ENCODE measurements around the gene TIMP3.

The TIMP3 gene

GRCh38 chr22:32809786-32810554 is 8.5 kb downstream of the TIMP3 start:
- no peak for DNase-seq

GRCh38 chr22:32810555-32811133 is 9.1 kb downstream of the TIMP3 start:
- DNase-seq, result no peak

DNA sequence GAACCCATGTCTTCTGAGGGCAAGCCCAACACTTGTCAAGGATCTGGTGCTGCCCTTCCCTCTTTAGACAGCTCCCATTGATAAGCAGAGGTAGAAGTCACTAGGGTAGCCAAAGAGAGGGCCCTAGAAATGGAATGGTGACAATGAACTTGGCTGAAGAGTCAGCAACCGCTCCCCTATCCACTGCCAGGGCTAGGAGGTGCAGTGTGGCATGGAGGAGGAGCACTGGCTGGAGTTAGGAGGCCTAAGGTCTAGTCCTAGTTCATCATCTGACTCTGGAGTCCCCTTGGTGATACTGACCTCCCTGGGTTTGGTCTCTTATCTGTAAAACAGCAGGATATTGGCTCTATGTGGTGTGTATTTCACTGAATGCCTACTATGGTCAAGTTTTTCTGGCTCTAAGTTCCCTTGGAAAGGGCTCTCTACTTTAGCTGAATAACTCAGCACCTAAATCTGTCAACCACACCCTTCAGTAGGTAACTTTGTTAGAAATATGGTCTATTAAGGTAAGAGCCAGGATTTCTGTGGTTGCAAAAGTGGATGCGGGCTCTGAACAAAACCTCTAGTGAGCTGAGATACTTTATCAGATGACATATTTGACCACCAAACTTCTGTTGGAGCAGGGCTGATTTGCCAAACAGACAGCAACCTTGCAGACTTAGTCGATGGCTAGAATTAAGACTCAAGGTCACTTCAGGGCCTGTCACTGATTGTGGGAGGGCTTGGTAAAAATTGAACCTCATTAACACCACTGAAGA is 10.5 kb downstream of the TIMP3 start:
- no peak for DNase-seq

GRCh38 chr22:32814285-32814860 is 12.9 kb downstream of the TIMP3 start:
- no peak for DNase-seq

DNA sequence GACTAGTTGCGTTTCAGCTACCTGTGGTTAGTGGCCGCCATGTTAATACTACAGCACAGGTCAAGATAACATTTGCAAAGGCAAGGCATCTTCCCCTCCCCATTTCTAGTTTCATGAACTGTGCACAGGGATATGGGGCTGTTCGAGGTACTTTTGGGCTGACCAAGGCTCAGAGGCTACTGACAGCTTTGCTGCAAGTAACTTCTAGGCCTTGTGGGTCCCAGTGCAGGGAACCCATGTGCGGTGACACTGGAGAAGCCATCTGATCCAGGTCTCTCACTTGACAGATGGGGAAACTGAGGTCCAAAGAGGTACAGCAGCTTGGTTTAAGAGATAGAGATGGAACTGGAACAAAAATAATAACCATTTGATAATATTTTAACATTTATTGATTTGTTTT is 13.6 kb downstream of the TIMP3 start:
- DNase-seq, result no peak

GRCh38 chr22:32815943-32816342 is 14.4 kb downstream of the TIMP3 start:
- DNase-seq, result no peak

DNA sequence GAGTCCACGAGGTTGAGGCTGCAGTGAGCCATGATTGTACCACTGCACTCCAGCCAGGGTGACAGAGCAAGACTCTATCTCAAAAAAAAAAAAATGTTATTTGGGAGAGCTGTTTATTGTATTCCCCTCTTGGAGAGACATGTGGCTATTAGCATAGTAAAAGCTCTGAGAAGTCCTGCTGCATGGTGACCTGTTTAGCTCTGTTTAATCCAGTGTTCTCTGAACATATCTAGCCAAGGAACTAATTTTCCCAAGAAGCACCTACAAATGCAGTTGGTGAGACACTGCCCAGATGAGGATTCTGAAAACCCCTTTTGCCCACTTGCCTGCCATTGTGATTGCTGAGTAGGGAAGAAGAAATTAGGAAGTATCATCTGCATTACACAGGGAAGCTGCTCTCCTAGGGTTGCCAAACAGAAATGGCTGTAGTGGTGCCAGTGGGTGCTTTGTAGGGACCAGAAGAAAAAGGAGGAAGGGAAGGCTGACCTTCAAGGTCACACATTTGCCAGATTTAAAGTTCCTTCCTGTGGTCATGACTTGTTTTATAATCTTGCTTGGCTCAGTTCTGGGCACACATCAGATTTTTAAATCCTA is 15.7 kb downstream of the TIMP3 start:
- DNase-seq, result no peak

DNA sequence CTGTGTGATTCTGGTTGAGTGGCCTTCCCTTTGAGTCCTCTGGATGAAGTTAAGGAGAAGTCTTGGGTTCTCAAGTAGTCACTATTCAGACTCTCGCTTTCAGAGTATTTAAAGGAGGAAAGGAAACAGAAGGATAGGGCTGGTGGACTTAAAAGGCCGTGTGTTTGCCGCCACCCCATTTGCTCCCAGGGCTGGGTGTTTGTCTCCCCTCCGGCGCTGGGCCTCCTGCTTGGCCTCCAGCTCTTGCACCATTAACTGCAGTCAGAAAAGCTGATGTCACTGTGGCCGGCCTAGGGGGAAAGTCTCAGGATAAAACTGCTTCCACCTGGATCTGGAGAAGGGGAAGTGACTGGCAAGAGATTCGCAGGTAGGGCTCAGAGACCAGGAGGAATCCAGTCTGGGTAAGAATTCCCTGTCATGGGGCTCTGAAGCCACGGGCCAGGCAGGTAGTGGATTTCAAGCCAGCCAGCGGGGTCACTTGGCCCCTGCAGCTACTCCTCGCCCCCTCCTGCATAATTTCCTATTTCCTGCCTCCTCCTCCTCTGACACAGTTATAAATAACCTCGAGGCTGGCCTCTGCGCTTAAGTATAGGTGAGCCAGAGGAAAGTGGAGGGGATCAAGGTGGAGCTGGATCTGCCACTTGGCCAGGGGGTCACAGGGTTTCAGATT is 17.1 kb downstream of the TIMP3 start:
- no peak for DNase-seq

DNA sequence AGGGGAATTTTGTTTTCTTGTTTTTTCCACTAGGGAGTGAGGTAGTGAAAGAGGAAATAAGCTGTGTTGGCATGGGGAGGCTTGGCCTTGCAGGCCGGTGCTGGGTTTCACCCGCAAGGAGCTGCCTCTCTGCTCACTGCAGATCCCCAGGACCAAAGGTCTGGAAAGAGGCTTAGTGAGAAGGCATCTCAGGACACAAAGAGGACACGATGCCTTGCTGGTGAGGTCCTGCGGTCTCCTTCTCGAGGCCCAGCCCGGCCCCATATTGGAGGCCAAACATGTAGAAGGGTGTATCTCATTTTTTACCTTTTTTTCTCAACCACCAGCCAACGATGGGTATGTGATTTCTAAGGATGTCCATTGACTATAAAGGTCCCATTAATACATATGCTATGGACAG is 17.6 kb downstream of the TIMP3 start:
- DNase-seq, result no peak

DNA sequence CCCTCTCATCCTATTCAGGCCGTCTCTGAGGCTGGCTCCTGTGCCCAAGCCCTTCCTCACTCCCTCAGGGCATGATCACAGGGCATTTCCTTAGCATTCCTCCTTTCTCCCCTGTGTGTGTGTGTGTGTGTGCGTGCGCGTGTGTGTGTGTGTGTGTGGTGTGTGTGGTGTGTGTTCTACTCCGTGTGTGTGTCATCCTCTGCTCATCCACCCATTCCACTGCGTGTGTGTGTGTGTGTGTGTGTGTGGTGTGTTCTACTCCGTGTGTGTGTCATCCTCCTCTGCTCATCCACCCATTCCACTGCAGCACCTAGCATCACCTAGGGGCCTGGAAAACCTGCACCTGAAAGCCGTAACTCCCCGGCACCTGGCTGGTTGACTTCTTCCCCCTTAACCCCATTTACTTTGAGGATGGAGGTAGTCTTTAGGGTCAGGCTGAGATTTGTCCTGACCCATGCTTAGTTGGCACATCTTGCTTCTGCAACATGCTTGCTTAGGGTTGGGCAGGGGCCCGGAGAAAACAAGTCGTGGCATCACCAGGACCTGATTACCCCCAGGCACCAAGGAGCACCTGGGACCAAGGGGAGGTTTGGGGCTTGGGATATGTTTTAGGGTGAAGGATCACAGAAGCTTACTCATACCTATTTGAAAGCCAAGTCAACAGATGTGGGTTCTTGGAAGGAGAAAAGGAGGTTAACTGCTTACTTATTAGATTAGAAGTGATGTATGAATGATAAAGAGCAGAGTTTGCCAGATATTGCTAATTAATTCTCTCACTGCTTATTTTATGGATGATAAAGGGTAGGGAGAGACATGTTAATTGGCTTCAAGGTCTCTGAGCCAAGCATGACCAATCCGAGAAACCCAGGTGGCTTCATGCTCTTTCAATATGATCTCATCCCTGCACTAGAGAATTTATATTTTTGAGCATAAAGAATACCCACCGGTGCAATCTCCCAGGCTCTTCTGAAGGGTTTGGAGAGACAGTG is 18.9 kb downstream of the TIMP3 start:
- no peak for DNase-seq

DNA sequence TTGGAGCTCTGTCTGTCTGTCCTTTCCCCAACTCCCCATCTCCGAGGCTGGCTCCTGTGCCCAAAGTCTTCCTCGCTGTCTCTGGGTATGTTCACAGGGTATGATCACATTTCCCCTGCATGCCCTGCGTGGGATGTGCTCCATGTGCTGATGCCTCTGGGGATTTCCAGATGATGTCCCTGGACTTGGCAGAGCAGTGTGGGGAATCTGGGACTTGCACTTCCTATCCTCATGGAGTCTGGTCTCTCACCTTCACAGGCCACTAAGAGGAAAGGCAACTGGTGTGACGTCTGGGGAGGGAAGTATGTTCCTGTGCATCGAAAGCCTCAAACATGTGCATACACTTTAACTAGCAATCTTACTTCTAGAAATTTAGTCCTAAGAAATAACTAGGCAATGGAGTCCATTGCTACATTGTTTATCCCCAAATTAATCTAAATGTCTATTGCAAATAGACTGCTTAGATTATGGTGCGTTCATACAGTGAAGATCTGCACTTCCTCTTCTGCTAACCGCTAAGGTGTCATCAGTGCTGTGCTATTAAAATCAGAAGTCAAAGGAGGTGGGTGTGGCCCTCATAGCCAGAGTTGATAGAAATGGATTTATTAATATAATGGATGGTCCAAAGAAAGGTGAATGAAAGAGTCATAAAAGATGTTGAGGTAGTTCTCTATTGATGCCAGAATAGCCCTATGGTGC is 20.8 kb downstream of the TIMP3 start:
- no peak for DNase-seq

DNA sequence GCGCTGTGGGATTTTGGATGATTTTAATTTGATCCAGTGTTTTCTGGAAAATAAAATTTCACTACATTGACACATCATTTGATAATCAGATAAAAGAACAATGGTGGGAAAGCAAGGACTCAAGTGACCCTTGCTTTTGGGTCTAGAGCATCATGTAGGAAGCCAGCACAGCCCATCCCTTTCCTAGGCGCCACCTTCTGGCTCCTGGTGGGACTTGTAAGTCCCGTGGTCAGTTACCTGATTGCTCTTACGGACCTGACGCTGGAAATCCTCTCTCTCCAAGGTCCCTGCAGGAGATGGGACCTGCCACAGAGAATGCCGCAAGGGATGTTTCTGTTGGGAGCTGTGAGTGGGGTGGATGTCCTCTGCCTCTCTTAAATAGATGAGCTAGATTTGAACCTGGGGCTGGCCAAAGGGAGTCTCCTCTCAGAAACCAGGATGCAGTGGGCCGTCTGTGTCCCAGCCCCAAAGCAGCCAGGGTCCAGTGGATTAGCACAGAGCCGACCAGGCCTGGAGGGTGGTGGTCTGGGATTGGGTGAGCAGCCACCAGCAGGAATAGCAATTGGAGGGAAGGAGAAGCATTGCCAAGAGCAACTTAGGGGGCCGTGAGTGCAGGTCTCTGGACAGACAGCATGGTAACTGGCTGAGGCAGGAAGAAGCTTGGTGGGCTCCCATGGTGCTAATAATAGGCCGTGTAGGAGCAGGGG is 21.7 kb downstream of the TIMP3 start:
- DNase-seq, result no peak

DNA sequence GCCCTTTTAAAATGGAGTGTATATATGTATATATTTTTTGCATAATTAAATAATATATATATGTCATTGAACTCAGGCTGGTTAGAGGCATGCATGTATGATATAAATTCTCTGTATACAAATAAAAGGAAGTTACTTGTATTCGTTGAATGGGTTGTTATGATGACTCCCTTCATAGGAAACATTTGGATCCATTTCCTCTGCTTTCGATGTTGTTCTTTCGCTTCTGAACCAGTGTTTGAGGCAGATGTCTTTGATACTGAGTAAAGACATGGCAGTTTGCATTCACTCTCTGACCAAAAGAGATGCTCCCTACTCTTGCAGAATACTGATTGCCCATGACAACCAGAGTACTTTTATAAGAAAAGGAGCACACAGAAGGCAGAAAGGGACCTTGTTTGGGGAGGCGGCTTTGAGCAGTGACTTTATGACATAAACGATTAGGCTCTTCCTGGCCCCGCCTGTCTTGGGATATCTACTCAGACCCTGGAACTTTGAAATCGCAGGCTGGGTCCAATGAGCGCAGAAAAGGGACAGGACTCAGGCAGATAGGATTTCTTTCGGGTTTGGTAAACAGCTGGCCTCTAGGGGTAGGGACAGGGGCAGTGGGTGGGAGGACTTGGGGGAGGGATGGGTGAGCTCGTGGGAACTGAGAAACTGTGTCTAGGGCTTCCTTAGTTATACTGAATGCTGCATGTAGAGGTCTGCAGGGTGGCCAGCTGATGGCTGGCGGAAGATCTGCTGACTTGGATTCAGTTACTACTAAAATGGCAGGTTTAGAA is 23.2 kb downstream of the TIMP3 start:
- DNase-seq, result no peak

GRCh38 chr22:32826537-32826936 is 25.0 kb downstream of the TIMP3 start:
- no peak for DNase-seq

DNA sequence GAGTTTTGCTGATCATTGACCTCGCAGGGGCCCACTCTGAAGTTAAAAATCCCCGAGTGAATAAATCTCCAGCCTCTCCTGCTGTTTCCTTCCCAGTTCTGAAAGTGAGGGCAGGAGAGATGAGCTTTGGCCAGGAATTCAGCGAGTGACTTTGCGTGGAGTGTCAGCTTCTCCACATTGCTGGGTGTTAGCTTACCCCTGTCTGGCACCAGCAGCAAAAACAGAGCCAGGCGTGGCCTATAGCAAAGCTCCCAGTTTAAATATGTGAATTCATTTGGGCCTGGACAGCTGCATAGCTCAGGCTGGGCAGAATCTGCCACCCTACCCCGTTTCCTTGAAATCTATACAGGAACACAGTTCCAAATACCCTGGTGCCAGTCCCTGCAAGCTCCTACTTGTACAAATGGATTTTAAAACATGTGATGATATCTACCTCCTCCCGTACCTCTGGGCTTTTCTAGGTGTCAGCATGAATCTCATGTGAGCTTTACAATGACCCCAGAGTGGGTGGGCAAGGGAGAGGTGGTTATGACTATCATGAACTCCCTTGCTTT is 25.6 kb downstream of the TIMP3 start:
- no peak for DNase-seq

DNA sequence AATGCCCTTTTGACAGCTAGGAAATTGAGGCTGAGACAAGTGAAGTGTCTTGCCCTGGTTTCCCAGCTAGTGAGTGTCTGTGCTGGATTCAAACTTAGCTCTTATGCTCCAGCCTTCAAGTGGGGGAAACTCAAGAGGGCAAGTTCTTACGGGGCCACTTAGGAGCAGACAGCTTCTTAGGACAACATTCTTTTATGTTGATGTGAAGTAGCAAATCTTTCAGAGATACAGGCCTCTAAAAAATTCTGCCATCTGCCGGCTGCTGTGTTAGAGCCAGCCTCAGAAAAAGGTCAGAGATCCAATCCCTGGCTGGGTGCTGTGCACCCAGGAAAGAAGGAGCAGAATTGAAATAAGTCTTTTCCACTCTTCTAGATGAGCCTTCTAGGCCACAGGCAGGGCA is 26.6 kb downstream of the TIMP3 start:
- DNase-seq, result no peak

DNA sequence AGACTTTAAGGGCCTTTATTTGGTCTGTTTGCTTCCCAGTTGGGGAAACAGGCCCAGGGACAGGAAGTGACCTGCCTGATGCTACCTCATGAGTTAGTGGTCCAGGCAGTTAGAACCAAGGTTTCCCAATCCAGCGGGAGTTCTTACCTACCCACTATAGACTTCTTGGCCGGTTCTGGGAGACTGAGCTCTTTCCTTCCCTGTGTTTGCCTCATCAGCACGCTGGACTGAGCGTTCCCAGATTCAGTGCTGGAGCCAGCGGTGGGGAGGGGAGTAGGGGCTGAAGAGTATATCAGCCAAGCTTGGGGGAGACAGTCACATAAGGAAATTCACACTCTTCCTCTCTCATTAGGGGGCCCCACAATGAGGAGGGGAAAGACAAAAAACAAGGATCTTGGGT is 27.1 kb downstream of the TIMP3 start:
- no peak for DNase-seq

- no peak for DNase-seq
Measured at GRCh38 chr22:32829451-32829851, 27.9 kb downstream of the TIMP3 start.

GRCh38 chr22:32830473-32830872 is 29.0 kb downstream of the TIMP3 start:
- DNase-seq, result no peak
